K562 (cell line): ENCODE results near the gene ABHD3. TPM values are rescaled to one million over a fixed set of nuclear protein-coding genes. Genes with fewer than 3 reads are reported as not detected.

Experiments used
- BACH1 ChIP-seq: fragments of 200-800 bp; sonication (Bioruptor generic); IDR thresholded peaks from 2 replicates; pipeline ENCODE4 v1.6.1; 2016; ENCODE audit warnings: missing genetic modification characterization, missing compliant biosample characterization
- CREBBP ChIP-seq: IDR thresholded peaks from one replicate; pipeline ENCODE4 v1.6.1; 2012; ENCODE audit warnings: low read depth, mild to moderate bottlenecking, control low read depth, inconsistent platforms, low read length
- CREM ChIP-seq: IDR thresholded peaks from 2 replicates; pipeline ENCODE4 v1.6.1; 2014; ENCODE audit warnings: antibody characterized with exemption, low read depth
- FOXK1 ChIP-seq: sonication (generic); formaldehyde crosslinking; IDR thresholded peaks from 2 replicates; pipeline ENCODE4 v1.8.0; 2022; ENCODE audit warnings: missing genetic modification reagents, mild to moderate bottlenecking, borderline replicate concordance
- FOXK2 ChIP-seq, 2 experiments: fragments of 450-650 bp; IDR thresholded peaks in 1 of 2; conservative IDR thresholded peaks in 1 of 2; 2 replicates each; pipeline ENCODE4 v1.6.1; 2016; ENCODE audit warnings: low read depth in 2 of 2, mild to moderate bottlenecking in 1 of 2
- GATAD2A ChIP-seq: fragments of 450-650 bp; IDR thresholded peaks from 2 replicates; pipeline ENCODE4 v1.6.1; 2017
- HNRNPLL ChIP-seq: fragments of 200-400 bp; formaldehyde crosslinking; IDR thresholded peaks from 2 replicates; pipeline ENCODE4 v1.6.1; 2017; ENCODE audit warnings: low read length, low read depth, mild to moderate bottlenecking; ENCODE audit not compliant: poor library complexity, severe bottlenecking
- NBN ChIP-seq: fragments of 450-650 bp; IDR thresholded peaks from 2 replicates; pipeline ENCODE4 v1.6.1; 2016; ENCODE audit warnings: low read depth, mild to moderate bottlenecking
- NFATC3 ChIP-seq: fragments of 450-650 bp; IDR thresholded peaks from 2 replicates; pipeline ENCODE4 v1.6.1; 2017; ENCODE audit warnings: mild to moderate bottlenecking
- RBM22 ChIP-seq: fragments of 200-400 bp; formaldehyde crosslinking; IDR thresholded peaks from 2 replicates; pipeline ENCODE4 v1.6.1; 2018; ENCODE audit warnings: low read length, low read depth; ENCODE audit not compliant: poor library complexity, severe bottlenecking
- SMARCA4 ChIP-seq: fragments of 450-650 bp; IDR thresholded peaks from 2 replicates; pipeline ENCODE4 v1.6.1; 2016
- SUPT5H ChIP-seq: fragments of 450-650 bp; IDR thresholded peaks from 2 replicates; pipeline ENCODE4 v1.6.1; 2016
- TAF1 ChIP-seq: IDR thresholded peaks from 2 replicates; pipeline ENCODE4 v1.6.1; 2011; ENCODE audit warnings: mild to moderate bottlenecking, low read length, moderate library complexity; ENCODE audit not compliant: insufficient read depth, control insufficient read depth, severe bottlenecking; ENCODE audit errors: extremely low read depth
- TCF7L2 ChIP-seq: fragments of 150-350 bp; IDR thresholded peaks from 2 replicates; pipeline ENCODE4 v1.6.1; 2016; ENCODE audit warnings: low read depth, mild to moderate bottlenecking, low read length, moderate library complexity
- ZBED1 ChIP-seq: IDR thresholded peaks from 2 replicates; pipeline ENCODE4 v1.6.1; 2014
- ZNF24 ChIP-seq: fragments of 450-650 bp; IDR thresholded peaks from 2 replicates; pipeline ENCODE4 v1.6.1; 2016
- ZNF384 ChIP-seq: IDR thresholded peaks from 2 replicates; pipeline ENCODE4 v1.6.1; 2012; ENCODE audit warnings: low read depth, low read length, improper control_type of control experiment
- ZNF699 ChIP-seq: fragments of 250-450 bp; sonication (Bioruptor Pico); IDR thresholded peaks from 2 replicates; pipeline ENCODE4 v1.8.0; 2021; ENCODE audit warnings: mild to moderate bottlenecking, moderate library complexity; ENCODE audit not compliant: insufficient replicate concordance
- ZNF780A ChIP-seq: fragments of 250-450 bp; sonication (Bioruptor Pico); IDR thresholded peaks from 2 replicates; pipeline ENCODE4 v1.5.0; 2021; ENCODE audit warnings: mild to moderate bottlenecking
- ZNF830 ChIP-seq: fragments of 250-450 bp; sonication (Bioruptor Pico); IDR thresholded peaks from 2 replicates; pipeline ENCODE4 v1.5.0; 2021; ENCODE audit warnings: mild to moderate bottlenecking
- polyA plus RNA-seq, 8 experiments: library from polyadenylated mRNA; depleted of rRNA in 4 of 8; stranded (reverse) in 5 of 8; unstranded in 3 of 8; fragments of >200 nt; fragmentation: Nextera tagmentation in 2 of 8; fragmentation: Illumina TruSeq in 1 of 8; extraction: Ambion mirVana in 2 of 8; extraction: Trizol in 1 of 8; gene quantifications; 2 replicates each; pipeline versions ENCODE4 v1.2.1 to v1.2.3, GENCODE V29; 2011 to 2014; ENCODE audit warnings: inconsistent platforms in 1 of 8, missing spikeins in 1 of 8
- total RNA-seq, 7 experiments: library from RNA; depleted of rRNA in 6 of 7; stranded (reverse); fragments of >200 nt in 6 of 7; fragmentation: Illumina TruSeq in 2 of 7; extraction: Trizol in 2 of 7; gene quantifications; 2 replicates each; pipeline versions ENCODE4 v1.2.1 to v1.2.3, GENCODE V29; 2011 to 2021; ENCODE audit warnings: low replicate concordance in 1 of 7
- TF ChIP-seq, protein P1 (sequence below): fragments of 450-650 bp; IDR thresholded peaks from 2 replicates; pipeline ENCODE4 v1.6.1; 2016; ENCODE audit warnings: missing biosample characterization, missing genetic modification characterization
- TF ChIP-seq, protein P2 (sequence below): fragments of 250-450 bp; sonication (Bioruptor Pico); IDR thresholded peaks from 2 replicates; pipeline ENCODE4 v1.4.0; 2020; ENCODE audit warnings: borderline replicate concordance
- TF ChIP-seq, protein P3 (sequence below), 3 experiments: fragments of 200-800 bp in 1 of 3; fragments of 250-450 bp in 1 of 3; fragments of 450-650 bp in 1 of 3; sonication (Bioruptor Pico) in 1 of 3; sonication (Bioruptor generic) in 1 of 3; formaldehyde crosslinking in 1 of 3; IDR thresholded peaks; 2 replicates each; pipeline versions ENCODE4 v1.6.1 to v1.8.0; 2016 to 2022; ENCODE audit warnings: mild to moderate bottlenecking in 2 of 3, missing genetic modification characterization in 2 of 3, missing compliant biosample characterization in 1 of 3, moderate library complexity in 1 of 3

ABHD3 gene
- total and polyA plus RNA-seq, 9 of the 15 experiments (the other 6 are each of a cell fraction or from before 2014, with no cell fraction given), result 6.3 to 38.8 (median 19.4) TPM

DNA sequence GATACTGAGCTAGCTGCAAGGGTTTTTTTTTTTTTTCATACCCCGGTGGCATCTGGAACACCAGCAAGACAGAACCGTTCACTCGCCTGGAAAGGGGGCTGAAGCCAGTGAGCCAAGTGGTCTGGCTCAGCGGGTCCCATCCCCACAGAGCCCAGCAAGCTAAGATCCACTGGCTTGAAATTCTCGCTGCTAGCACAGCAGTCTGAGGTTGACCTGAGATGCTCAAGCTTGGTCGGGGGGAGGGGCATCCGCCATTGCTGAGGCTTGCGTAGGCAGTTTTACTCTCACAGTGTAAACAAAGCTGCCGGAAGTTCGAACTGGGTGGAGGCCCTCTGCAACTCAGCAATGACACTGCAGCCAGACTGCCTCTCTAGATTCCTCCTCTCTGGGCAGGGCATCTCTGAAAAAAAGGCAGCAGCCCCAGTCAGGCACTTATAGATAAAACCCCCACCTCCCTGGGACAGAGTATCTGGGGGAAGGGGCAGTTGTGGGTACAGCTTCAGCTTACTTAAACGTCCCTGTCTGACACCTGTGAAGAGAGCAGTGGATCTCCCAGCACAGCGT, 31.0 kb upstream of the ABHD3 start (continued):
- TF ChIP-seq ZNF384, result peak; percentile 64; the same call in 1 of the 2 replicates
- TF ChIP-seq ZBED1, result no peak
- peak; percentile 63; the same call in 1 of the 2 replicates for TF ChIP-seq NBN
- no peak for TF ChIP-seq BACH1
- TF ChIP-seq HNRNPLL, result peak; percentile 64
- peak; percentile 84 for TF ChIP-seq CREM
- TF ChIP-seq ZNF699 (CRISPR knock-in tag), result no peak
- no peak for TF ChIP-seq TCF7L2
- TF ChIP-seq FOXK1 (CRISPR knock-in tag), result no peak
- TF ChIP-seq, protein P1, sequence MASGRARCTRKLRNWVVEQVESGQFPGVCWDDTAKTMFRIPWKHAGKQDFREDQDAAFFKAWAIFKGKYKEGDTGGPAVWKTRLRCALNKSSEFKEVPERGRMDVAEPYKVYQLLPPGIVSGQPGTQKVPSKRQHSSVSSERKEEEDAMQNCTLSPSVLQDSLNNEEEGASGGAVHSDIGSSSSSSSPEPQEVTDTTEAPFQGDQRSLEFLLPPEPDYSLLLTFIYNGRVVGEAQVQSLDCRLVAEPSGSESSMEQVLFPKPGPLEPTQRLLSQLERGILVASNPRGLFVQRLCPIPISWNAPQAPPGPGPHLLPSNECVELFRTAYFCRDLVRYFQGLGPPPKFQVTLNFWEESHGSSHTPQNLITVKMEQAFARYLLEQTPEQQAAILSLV (tag), result peak; percentile 46; the same call in 1 of the 2 replicates
- TF ChIP-seq TAF1, result peak; percentile 31
- TF ChIP-seq ZNF780A (CRISPR knock-in tag), result no peak
- TF ChIP-seq ZNF24, result no peak
- TF ChIP-seq ZNF830, result no peak
- TF ChIP-seq CREBBP, result no peak
- TF ChIP-seq, protein P2, sequence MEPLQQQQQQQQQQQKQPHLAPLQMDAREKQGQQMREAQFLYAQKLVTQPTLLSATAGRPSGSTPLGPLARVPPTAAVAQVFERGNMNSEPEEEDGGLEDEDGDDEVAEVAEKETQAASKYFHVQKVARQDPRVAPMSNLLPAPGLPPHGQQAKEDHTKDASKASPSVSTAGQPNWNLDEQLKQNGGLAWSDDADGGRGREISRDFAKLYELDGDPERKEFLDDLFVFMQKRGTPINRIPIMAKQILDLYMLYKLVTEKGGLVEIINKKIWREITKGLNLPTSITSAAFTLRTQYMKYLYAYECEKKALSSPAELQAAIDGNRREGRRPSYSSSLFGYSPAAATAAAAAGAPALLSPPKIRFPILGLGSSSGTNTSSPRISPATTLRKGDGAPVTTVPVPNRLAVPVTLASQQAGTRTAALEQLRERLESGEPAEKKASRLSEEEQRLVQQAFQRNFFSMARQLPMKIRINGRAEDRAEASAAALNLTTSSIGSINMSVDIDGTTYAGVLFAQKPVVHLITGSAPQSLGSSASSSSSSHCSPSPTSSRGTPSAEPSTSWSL (CRISPR knock-in tag), result no peak
- peak; percentile 75; the same call in 1 of the 2 replicates for TF ChIP-seq SMARCA4
- TF ChIP-seq RBM22, result no peak
- TF ChIP-seq SUPT5H, result 0 out of 2 replicates have a peak, but pooled peaks have one; percentile 54
- TF ChIP-seq GATAD2A, result no peak
- TF ChIP-seq NFATC3, result no peak
- TF ChIP-seq, protein P3, sequence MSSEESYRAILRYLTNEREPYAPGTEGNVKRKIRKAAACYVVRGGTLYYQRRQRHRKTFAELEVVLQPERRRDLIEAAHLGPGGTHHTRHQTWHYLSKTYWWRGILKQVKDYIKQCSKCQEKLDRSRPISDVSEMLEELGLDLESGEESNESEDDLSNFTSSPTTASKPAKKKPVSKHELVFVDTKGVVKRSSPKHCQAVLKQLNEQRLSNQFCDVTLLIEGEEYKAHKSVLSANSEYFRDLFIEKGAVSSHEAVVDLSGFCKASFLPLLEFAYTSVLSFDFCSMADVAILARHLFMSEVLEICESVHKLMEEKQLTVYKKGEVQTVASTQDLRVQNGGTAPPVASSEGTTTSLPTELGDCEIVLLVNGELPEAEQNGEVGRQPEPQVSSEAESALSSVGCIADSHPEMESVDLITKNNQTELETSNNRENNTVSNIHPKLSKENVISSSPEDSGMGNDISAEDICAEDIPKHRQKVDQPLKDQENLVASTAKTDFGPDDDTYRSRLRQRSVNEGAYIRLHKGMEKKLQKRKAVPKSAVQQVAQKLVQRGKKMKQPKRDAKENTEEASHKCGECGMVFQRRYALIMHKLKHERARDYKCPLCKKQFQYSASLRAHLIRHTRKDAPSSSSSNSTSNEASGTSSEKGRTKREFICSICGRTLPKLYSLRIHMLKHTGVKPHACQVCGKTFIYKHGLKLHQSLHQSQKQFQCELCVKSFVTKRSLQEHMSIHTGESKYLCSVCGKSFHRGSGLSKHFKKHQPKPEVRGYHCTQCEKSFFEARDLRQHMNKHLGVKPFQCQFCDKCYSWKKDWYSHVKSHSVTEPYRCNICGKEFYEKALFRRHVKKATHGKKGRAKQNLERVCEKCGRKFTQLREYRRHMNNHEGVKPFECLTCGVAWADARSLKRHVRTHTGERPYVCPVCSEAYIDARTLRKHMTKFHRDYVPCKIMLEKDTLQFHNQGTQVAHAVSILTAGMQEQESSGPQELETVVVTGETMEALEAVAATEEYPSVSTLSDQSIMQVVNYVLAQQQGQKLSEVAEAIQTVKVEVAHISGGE (CRISPR knock-in tag; IDR thresholded peaks at IDR 0.05), result no peak
- peak; percentile 98 to 99 for TF ChIP-seq FOXK2 (conservative IDR thresholded peaks at IDR 0.05 in 1 of 2, IDR thresholded peaks at IDR 0.05 in 1 of 2; ENCODE audit: low read depth in 2 of 2)
